Measurements from ENCODE around the gene ATOH8. TPM values are rescaled to one million over a fixed set of nuclear protein-coding genes. Genes with fewer than 3 reads are reported as not detected.

ATOH8 gene
- total RNA-seq, 1 experiment from 2014 or later: 0.20 TPM

DNA sequence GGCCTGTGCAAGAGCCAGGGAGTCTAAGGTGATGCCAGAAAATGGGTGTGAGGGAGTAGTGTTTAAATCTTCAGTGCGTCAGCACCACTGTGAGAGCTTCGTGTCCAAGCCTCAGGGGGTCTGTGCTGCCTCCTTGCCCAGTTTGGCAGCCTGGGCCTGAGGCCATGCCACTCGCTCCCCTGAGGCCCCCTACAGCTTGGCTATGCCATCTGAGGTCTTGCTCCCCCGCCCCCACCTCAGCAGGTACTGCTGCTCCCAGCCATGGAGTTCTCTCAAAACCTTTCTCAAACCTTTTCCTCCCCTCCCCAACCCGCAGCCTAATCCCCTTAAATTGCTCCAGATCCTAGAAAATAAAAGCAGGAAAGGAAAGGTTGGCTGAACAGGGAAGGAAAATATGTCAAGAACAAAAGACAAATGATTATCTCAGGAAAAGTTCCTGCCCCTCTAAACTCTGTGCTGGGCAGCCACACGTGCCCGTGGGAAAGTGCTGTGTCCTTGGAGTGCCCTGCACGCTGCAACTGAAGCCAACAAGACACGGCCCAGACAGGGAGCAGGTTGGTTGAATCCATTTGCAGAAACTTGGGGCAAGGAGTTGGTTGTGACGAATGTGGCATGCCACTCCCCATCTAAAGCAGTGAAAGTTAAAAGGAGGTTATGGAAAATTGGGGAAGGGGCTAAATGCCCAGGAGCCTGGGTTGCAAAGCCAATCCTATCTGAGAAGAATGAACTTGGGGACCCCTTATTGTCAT lies 61.2 kb downstream of the ATOH8 start:
- Histone ChIP-seq H4K91ac (ENCODE audit: insufficient read length, low read depth, low read length) (no peak overlapping the region), H3K4ac (ENCODE audit: low read depth, low read length) (no peak overlapping the region), H2AK5ac (ENCODE audit: insufficient read length, low read length) (no peak overlapping the region), H2BK15ac (ENCODE audit: low read depth, low read length) (no peak overlapping the region), H3K18ac (ENCODE audit: insufficient read length, low read depth, low read length) (no peak overlapping the region), H3K79me2 (ENCODE audit: insufficient read depth, low read length) (no peaks in the 10 kb centered on the region), H3K14ac (ENCODE audit: insufficient read depth, low read length) (no peak overlapping the region), H3K56ac (ENCODE audit: insufficient read length, low read depth, low read length) (no peak overlapping the region), H4K20me1 (ENCODE audit: control insufficient read depth, insufficient read depth, insufficient read length) (peaks cover 2% of the 10 kb centered on the region), H3T11ph (ENCODE audit: low read length) (no peak overlapping the region), H3K9ac (ENCODE audit: extremely low read depth, insufficient read length, low read length) (no peak overlapping the region), H2BK20ac (ENCODE audit: low read depth, low read length, poor library complexity, severe bottlenecking) (no peak overlapping the region), H3K79me1 (ENCODE audit: insufficient read depth, low read depth, low read length, poor library complexity, severe bottlenecking) (no peaks in the 10 kb centered on the region), H2BK120ac (ENCODE audit: low read depth, low read length, poor library complexity, severe bottlenecking) (no peak overlapping the region), H4K5ac (ENCODE audit: insufficient read length, low read depth, low read length) (no peak overlapping the region), H3K9me3 (ENCODE audit: control insufficient read depth, low read depth, low read length) (no peaks in the 10 kb centered on the region), H4K8ac (replicated peaks; ENCODE audit: insufficient read length, low read depth, low read length) (no peak overlapping the region), H3K23me2 (ENCODE audit: insufficient read length, low read depth, low read length, poor library complexity, severe bottlenecking) (no peaks in the 10 kb centered on the region), H3K27me3 (ENCODE audit: insufficient read depth, low read length) (no peaks in the 10 kb centered on the region), H2BK5ac (ENCODE audit: insufficient read length, low read length) (no peak overlapping the region), H2AFZ (ENCODE audit: low read length) (no peak overlapping the region), H2BK12ac (ENCODE audit: insufficient read length, low read depth, low read length) (no peak overlapping the region), H3K4me2 (ENCODE audit: insufficient read depth, insufficient read length, low read length) (no peak overlapping the region), H3K4me1 (ENCODE audit: insufficient read depth, low read length) (peaks cover 6% of the 10 kb centered on the region), H3K27ac (ENCODE audit: insufficient read length, low read depth, low read length) (no peak overlapping the region), H3K23ac (ENCODE audit: insufficient read length, low read depth, low read length) (no peak overlapping the region)
- no peaks in the 10 kb centered on the region; a peak in 1 of 5 replicates for H3K9me3 Mint-ChIP-seq
- H3K4me1 Mint-ChIP-seq: peaks cover 9 to 15% of the 10 kb centered on the region in 2 experiments
- H3K36me3 Mint-ChIP-seq (ENCODE audit: insufficient read depth in 1 of 3, low read depth in 3 of 3): no peaks in the 10 kb centered on the region
- no peak overlapping the region for H3K27ac Mint-ChIP-seq
- H3K4me3 Mint-ChIP-seq: no peak overlapping the region
- H3K27me3 Mint-ChIP-seq (ENCODE audit: low read depth): peaks cover 22% of the 10 kb centered on the region
- TF ChIP-seq, protein P1, sequence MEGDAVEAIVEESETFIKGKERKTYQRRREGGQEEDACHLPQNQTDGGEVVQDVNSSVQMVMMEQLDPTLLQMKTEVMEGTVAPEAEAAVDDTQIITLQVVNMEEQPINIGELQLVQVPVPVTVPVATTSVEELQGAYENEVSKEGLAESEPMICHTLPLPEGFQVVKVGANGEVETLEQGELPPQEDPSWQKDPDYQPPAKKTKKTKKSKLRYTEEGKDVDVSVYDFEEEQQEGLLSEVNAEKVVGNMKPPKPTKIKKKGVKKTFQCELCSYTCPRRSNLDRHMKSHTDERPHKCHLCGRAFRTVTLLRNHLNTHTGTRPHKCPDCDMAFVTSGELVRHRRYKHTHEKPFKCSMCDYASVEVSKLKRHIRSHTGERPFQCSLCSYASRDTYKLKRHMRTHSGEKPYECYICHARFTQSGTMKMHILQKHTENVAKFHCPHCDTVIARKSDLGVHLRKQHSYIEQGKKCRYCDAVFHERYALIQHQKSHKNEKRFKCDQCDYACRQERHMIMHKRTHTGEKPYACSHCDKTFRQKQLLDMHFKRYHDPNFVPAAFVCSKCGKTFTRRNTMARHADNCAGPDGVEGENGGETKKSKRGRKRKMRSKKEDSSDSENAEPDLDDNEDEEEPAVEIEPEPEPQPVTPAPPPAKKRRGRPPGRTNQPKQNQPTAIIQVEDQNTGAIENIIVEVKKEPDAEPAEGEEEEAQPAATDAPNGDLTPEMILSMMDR (conservative IDR thresholded peaks at IDR 0.05): no peak
- no CpG with 5 or more reads among the region's 10 CpGs for WGBS (ENCODE audit: extremely low coverage, insufficient read length, low lambda C conversion rate)
- DNase-seq: no peak
